Heart right ventricle (tissue), 16 donors: Measurements from ENCODE around the gene ZMIZ1. TPM values are rescaled to one million over a fixed set of nuclear protein-coding genes. Genes with fewer than 3 reads are reported as not detected.

Source experiments
- ATAC-seq, 8 donors: fragments of 200-7000 bp; cut with Tn5 transposase; one replicate each; pipeline ENCODE4 v1.9.1; 2020; ENCODE audit warnings: mild to moderate bottlenecking in 8 of 8, moderate library complexity in 8 of 8, moderate number of reproducible peaks in 1 of 8
- DNase-seq, 2 donors: peaks; one replicate each; pipeline ENCODE4 v3.0.0-alpha.2; 2020
- H3K27ac ChIP-seq, 10 donors: fragments of 200-600 bp; sonication (generic) in 2 of 10; one replicate each; pipeline versions ENCODE4 v1.5.0 to v1.8.0; 2020 to 2022; ENCODE audit warnings: mild to moderate bottlenecking in 3 of 10
- H3K27me3 ChIP-seq, 7 donors: fragments of 200-600 bp; one replicate each; pipeline ENCODE4 v1.8.0; 2021 to 2022; ENCODE audit warnings: mild to moderate bottlenecking in 2 of 7
- H3K36me3 ChIP-seq, 9 donors: fragments of 200-600 bp; sonication (generic) in 1 of 9; one replicate each; pipeline versions ENCODE4 v1.5.0 to v1.8.0; 2020 to 2022; ENCODE audit warnings: mild to moderate bottlenecking in 2 of 9
- H3K4me1 ChIP-seq, 9 donors: fragments of 200-600 bp; sonication (generic) in 1 of 9; one replicate each; pipeline versions ENCODE4 v1.5.0 to v1.8.0; 2020 to 2022; ENCODE audit warnings: mild to moderate bottlenecking in 4 of 9
- H3K4me3 ChIP-seq, 10 donors: fragments of 200-600 bp; sonication (generic) in 2 of 10; one replicate each; pipeline versions ENCODE4 v1.5.0 to v1.8.0; 2020 to 2022; ENCODE audit warnings: mild to moderate bottlenecking in 7 of 10, moderate library complexity in 2 of 10
- H3K9me3 ChIP-seq, 11 donors: fragments of 200-600 bp in 10 of 11; sonication (generic) in 2 of 11; one replicate each; pipeline versions ENCODE4 v1.5.0 to v1.8.0; 2013 to 2022; ENCODE audit warnings: mild to moderate bottlenecking in 2 of 11, control low read depth in 1 of 11, moderate library complexity in 1 of 11
- CTCF ChIP-seq, 9 donors: fragments of 200-600 bp; sonication (generic) in 2 of 9; IDR thresholded peaks; one replicate each; pipeline versions ENCODE4 v1.5.0 to v1.8.0; 2021 to 2022; ENCODE audit warnings: antibody characterized with exemption in 9 of 9, mild to moderate bottlenecking in 5 of 9, moderate library complexity in 1 of 9
- whole genome bisulfite sequencing, 2 donors: extraction: QIAGEN DNeasy Blood & Tissue Kit; methylation state at CpG; one replicate each; pipeline ENCODE4 v1.1.7; 2013; ENCODE audit warnings: inconsistent platforms in 1 of 2; 5-methylcytosine and 5-hydroxymethylcytosine counted together
- intact Hi-C, 10 donors: fragments of 100-400 bp; cut with DNase I; formaldehyde crosslinking; loops; one replicate each; pipeline versions ENCODE4 v1.11.1 to v1.14.2; 2022
- polyA plus RNA-seq, 2 donors: library from polyadenylated mRNA; stranded (reverse); fragments of 200-250 nt; gene quantifications; one replicate each; pipeline ENCODE4 v1.2.3, GENCODE V29; 2013
- total RNA-seq, 10 donors: library from RNA; stranded (reverse); fragmentation: NEBNext Ultra II Directional in 3 of 10; extraction: Animal tissue kit (Norgen Biotek cat#: 25700) in 3 of 10; gene quantifications; one replicate each; pipeline versions ENCODE4 v1.2.1 to v1.2.4, GENCODE V29; 2021 to 2023
- donor health status: Arrhythmogenic right ventricular cardiomyopathy.
- donor health status: ischemic (EF 13 %, LVEDD 7.1; RV severe dilation, severe dysfunction).
- donor health status: healthy with polysubstance abuse.
- donor health status: DM: no; HTN: yes; CAD: no.
- donor health status: DM: no; HTN: no; CAD: no.
- donor health status: ischemic (EF 25% LVEDD 6.9; RV normal size, moderate dysfunction).
- donor health status: ischemic (EF 25% LVEDD 5.7; RV mildly dilated, moderate dysfunction).
- donor health status: healthy.
- donor health status: DM: yes; HTN: yes; CAD: no.
- donor health status: Ischemic cardiomyopathy.
- donor health status: ischemic (EF 35%, LVEDD 5.7; RV mildly dilated, moderate dysfunction).
- donor health status: nonischemic (EF 11% LVEDD 7.7; RV severe dilation, severe dysfunction).
- donor health status: DM: yes; HTN: yes; CAD: no.
- donor health status: PGD.
- donor health status: ischemic (EF 29% LVEDD 5.4; RV normal size, mild dysfunction).
- donor health status: nonischemic (EF 23%, LVEDD 6.1; RV moderate dilation, normal function).

The ZMIZ1 gene
- total and polyA plus RNA-seq, 12 donors: 24.2 to 61.5 (median 49.8) TPM

GRCh38 chr10:79158402-79159097, 89.8 kb downstream of the ZMIZ1 start:
- Histone ChIP-seq H3K36me3 (peaks cover 0 to 21% (median 0%) of the 10 kb centered on the region in 9 donors), H3K4me1 (peaks cover 77 to 100% (median 98%) of the 10 kb centered on the region in 9 donors), H3K4me3 (no peak overlapping the region), H3K27me3 (no peaks in the 10 kb centered on the region), H3K27ac (peak overlapping the region; percentile 80 to 98 (median 92)), H3K9me3 (no peaks in the 10 kb centered on the region)
- TF ChIP-seq CTCF (IDR thresholded peaks at IDR 0.05): no peak
- ATAC-seq (no peak), DNase-seq (no peak)
- intact Hi-C loops: loop anchor here in 4 of 10 donors (5.0 to 10.0 kb wide), 3 partner anchors 34 to 184 kb away; no protein-coding TSS in a partner anchor
- WGBS, 2 donors: 70 to 76% methylated on average over 9 of the region's 9 CpGs

- Histone ChIP-seq H3K4me3 (no peak overlapping the region), H3K9me3 (no peaks in the 10 kb centered on the region), H3K27me3 (no peaks in the 10 kb centered on the region), H3K4me1 (peaks cover 72 to 100% (median 97%) of the 10 kb centered on the region in 9 donors), H3K36me3 (peaks cover 0 to 27% (median 0%) of the 10 kb centered on the region in 9 donors), H3K27ac (peak overlapping the region; percentile 80 to 98 (median 92))
- ATAC-seq: peak in 7 of 8 donors; percentile 10 to 51 (median 33)
- TF ChIP-seq CTCF (IDR thresholded peaks at IDR 0.05): no peak
- WGBS, 2 donors: 43 to 44% methylated on average over 18 of the region's 18 CpGs
- no peak for DNase-seq
- intact Hi-C loops: loop anchor here in 4 of 10 donors (5.0 to 10.0 kb wide), 3 partner anchors 33 to 184 kb away; no protein-coding TSS in a partner anchor
Observed at GRCh38 chr10:79159141-79159651, 90.4 kb downstream of the ZMIZ1 start.

GRCh38 chr10:79159785-79160184, 91.0 kb downstream of the ZMIZ1 start:
- Histone ChIP-seq H3K27me3 (no peaks in the 10 kb centered on the region), H3K4me1 (peaks cover 70 to 100% (median 97%) of the 10 kb centered on the region in 9 donors), H3K9me3 (no peaks in the 10 kb centered on the region), H3K27ac (peak overlapping the region; percentile 80 to 98 (median 92)), H3K36me3 (peaks cover 0 to 30% (median 0%) of the 10 kb centered on the region in 9 donors), H3K4me3 (no peak overlapping the region)
- peak; percentile 54 to 75 (median 64) for ATAC-seq
- peak; percentile 73 to 78 for DNase-seq
- intact Hi-C loops: loop anchor here in 4 of 10 donors (5.0 to 10.0 kb wide), 3 partner anchors 33 to 185 kb away; no protein-coding TSS in a partner anchor
- no peak for TF ChIP-seq CTCF (IDR thresholded peaks at IDR 0.05)
- WGBS, 2 donors: 7 to 14% methylated on average over 15 of the region's 15 CpGs

DNA sequence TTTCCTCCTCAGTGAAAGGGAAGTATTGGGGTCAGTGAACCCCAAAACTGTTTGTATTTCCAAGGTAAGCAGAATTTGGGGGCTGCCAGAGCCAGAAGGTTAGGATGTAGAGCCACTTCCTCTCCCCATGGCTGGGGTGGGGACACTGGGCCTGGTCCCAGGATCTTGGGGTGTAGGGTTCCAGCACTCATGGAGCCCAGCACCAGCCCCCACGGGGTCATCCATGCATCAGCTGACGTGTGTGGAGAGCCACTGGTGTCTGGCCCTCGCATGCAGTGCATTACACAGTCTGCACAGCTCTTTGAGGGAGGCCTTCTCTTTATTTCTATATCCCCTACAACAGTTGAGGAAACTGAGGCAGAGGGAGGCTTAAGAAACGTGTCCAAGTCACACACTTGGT, 91.4 kb downstream of the ZMIZ1 start:
- no peaks in the 10 kb centered on the region for H3K27me3 ChIP-seq
- peaks cover 0 to 32% (median 0%) of the 10 kb centered on the region in 9 donors for H3K36me3 ChIP-seq
- H3K9me3 ChIP-seq: no peaks in the 10 kb centered on the region
- peaks cover 68 to 100% (median 97%) of the 10 kb centered on the region in 9 donors for H3K4me1 ChIP-seq
- intact Hi-C loops: no loop called here
- H3K27ac ChIP-seq: peak overlapping the region; percentile 80 to 98 (median 92)
- no peak overlapping the region for H3K4me3 ChIP-seq
- WGBS, 2 donors: 38 to 58% methylated on average over 4 of the region's 4 CpGs
- no peak for ATAC-seq
- no peak for TF ChIP-seq CTCF (IDR thresholded peaks at IDR 0.05)
- no peak for DNase-seq
